GM18909 (cell line): ENCODE measurements around the gene FOXO1.
"Not testable (repeated sequence)": the region's sequence is repeated elsewhere in the genome, so short reads cannot be mapped to it uniquely, and the experiment has no call there.

Experiments
- ATAC-seq: cut with Tn5 transposase; IDR thresholded peaks from one replicate; pipeline ENCODE4 v1.9.1; 2021; ENCODE audit warnings: mild to moderate bottlenecking; ENCODE audit not compliant: unreplicated experiment, poor library complexity

Gene FOXO1

GRCh38 chr13:40666045-40666932 lies at the start of gene FOXO1:
Gene FOXO1 (minus strand): TSS chr13:40666641. CDS start chr13:40666212, 429 bp downstream.
- ATAC-seq: peak; percentile 60

GRCh38 chr13:40714433-40714832 lies 48.0 kb upstream of the FOXO1 start:
- ATAC-seq: not testable (repeated sequence)

- no peak for ATAC-seq
Measured at GRCh38 chr13:40706439-40706838, 40.0 kb upstream of the FOXO1 start.

- ATAC-seq: peak; percentile 73
Measured at GRCh38 chr13:40697711-40698110, 31.3 kb upstream of the FOXO1 start.

- ATAC-seq: no peak
Measured at GRCh38 chr13:40694426-40694825, 28.0 kb upstream of the FOXO1 start.

GRCh38 chr13:40692946-40693345 lies 26.5 kb upstream of the FOXO1 start:
- peak; percentile 68 for ATAC-seq

- no peak for ATAC-seq
Measured at GRCh38 chr13:40688781-40689180, 22.3 kb upstream of the FOXO1 start.

- no peak for ATAC-seq
Measured at GRCh38 chr13:40682449-40683240, 16.2 kb upstream of the FOXO1 start.

GRCh38 chr13:40681341-40682146 lies 15.1 kb upstream of the FOXO1 start:
- no peak for ATAC-seq

- ATAC-seq: no peak
Measured at GRCh38 chr13:40680659-40681323, 14.3 kb upstream of the FOXO1 start.

GRCh38 chr13:40679480-40679985 lies 13.1 kb upstream of the FOXO1 start:
- no peak for ATAC-seq

- no peak for ATAC-seq
Measured at GRCh38 chr13:40677064-40677463, 10.6 kb upstream of the FOXO1 start.

- no peak for ATAC-seq
Measured at GRCh38 chr13:40676007-40676406, 9.6 kb upstream of the FOXO1 start.

GRCh38 chr13:40673414-40673813 lies 7.0 kb upstream of the FOXO1 start:
- no peak for ATAC-seq

GRCh38 chr13:40672765-40673397 lies 6.4 kb upstream of the FOXO1 start:
- ATAC-seq: no peak

- no peak for ATAC-seq
Measured at GRCh38 chr13:40671956-40672764, 5.7 kb upstream of the FOXO1 start.

GRCh38 chr13:40670307-40670706 lies 3.9 kb upstream of the FOXO1 start:
- no peak for ATAC-seq

GRCh38 chr13:40668335-40668734 lies 1.9 kb upstream of the FOXO1 start:
- ATAC-seq: no peak

GRCh38 chr13:40667622-40667978 lies 1.2 kb upstream of the FOXO1 start:
- ATAC-seq: no peak
